H1 (cell line): ENCODE measurements around the gene CDC123. TPM values are rescaled to one million over a fixed set of nuclear protein-coding genes. Genes with fewer than 3 reads are reported as not detected.

Experiments
- ASH2L ChIP-seq: fragments of 200-600, 300-600 bp; sonication (generic); IDR thresholded peaks from one replicate; pipeline ENCODE4 v1.7.1; 2017; ENCODE audit warnings: low read length
- BRCA1 ChIP-seq: IDR thresholded peaks from 2 replicates; pipeline ENCODE4 v1.6.1; 2012; ENCODE audit warnings: low read depth, low read length, improper control_type of control experiment
- CHD2 ChIP-seq: IDR thresholded peaks from 2 replicates; pipeline ENCODE4 v1.6.1; 2012; ENCODE audit warnings: low read length, improper control_type of control experiment
- GTF2F1 ChIP-seq: IDR thresholded peaks from 2 replicates; pipeline ENCODE4 v1.6.1; 2012; ENCODE audit warnings: low read depth, low read length, improper control_type of control experiment, borderline replicate concordance
- HDAC2 ChIP-seq, 2 experiments: fragments of 300-600 bp in 1 of 2; sonication (generic) in 1 of 2; IDR thresholded peaks; 2 replicates each; pipeline ENCODE4 v1.6.1; 2011 to 2012; ENCODE audit warnings: low read depth in 2 of 2, low read length in 2 of 2, mild to moderate bottlenecking in 2 of 2, moderate library complexity in 2 of 2, borderline replicate concordance in 1 of 2, inconsistent platforms in 1 of 2
- JUND ChIP-seq: IDR thresholded peaks from 2 replicates; pipeline ENCODE4 v1.6.1; 2011; ENCODE audit warnings: mild to moderate bottlenecking, improper control_type of control experiment, low read length
- NANOG ChIP-seq: IDR thresholded peaks from 2 replicates; pipeline ENCODE4 v1.6.1; 2011; ENCODE audit warnings: low read length, low read depth, mild to moderate bottlenecking, inconsistent platforms; ENCODE audit not compliant: insufficient read depth, poor library complexity, severe bottlenecking
- POLR2AphosphoS5 ChIP-seq: IDR thresholded peaks from 2 replicates; pipeline ENCODE4 v1.6.1; 2011; ENCODE audit warnings: low read depth, low read length
- RAD21 ChIP-seq, 2 experiments: IDR thresholded peaks in 1 of 2; conservative IDR thresholded peaks in 1 of 2; 2 replicates each; pipeline ENCODE4 v1.6.1; 2011; ENCODE audit warnings: low read depth in 2 of 2, low read length in 2 of 2, improper control_type of control experiment in 1 of 2, inconsistent platforms in 1 of 2, mild to moderate bottlenecking in 1 of 2, moderate library complexity in 1 of 2
- RFX5 ChIP-seq: IDR thresholded peaks from 2 replicates; pipeline ENCODE4 v1.6.1; 2011; ENCODE audit warnings: low read depth, low read length, improper control_type of control experiment, borderline replicate concordance
- SUZ12 ChIP-seq: fragments of 200-600 bp; sonication (generic); IDR thresholded peaks from 2 replicates; pipeline ENCODE4 v1.6.1; 2012; ENCODE audit warnings: mild to moderate bottlenecking, inconsistent platforms, low read length, moderate library complexity, mixed read lengths
- TAF1 ChIP-seq: IDR thresholded peaks from 2 replicates; pipeline ENCODE4 v1.6.1; 2011; ENCODE audit warnings: mild to moderate bottlenecking, low read depth, low read length
- YY1 ChIP-seq: IDR thresholded peaks from 2 replicates; pipeline ENCODE4 v1.6.1; 2011; ENCODE audit warnings: low read depth, mild to moderate bottlenecking, low read length
- ZNF274 ChIP-seq: IDR thresholded peaks from 2 replicates; pipeline ENCODE4 v1.7.0; 2012; ENCODE audit warnings: low read length, borderline replicate concordance; ENCODE audit errors: extremely low read depth
- polyA plus RNA-seq, 7 experiments: library from polyadenylated mRNA; depleted of rRNA in 3 of 7; stranded (reverse) in 5 of 7; unstranded in 2 of 7; fragments of >200 nt in 5 of 7; fragments of 200-250 nt in 2 of 7; gene quantifications; 1 replicate in 5 of 7; 2 replicates in 1 of 7; 4 replicates in 1 of 7; pipeline versions ENCODE4 v1.2.1 to v1.2.3, GENCODE V29; 2011 to 2013; ENCODE audit warnings: missing spikeins in 2 of 7, mixed read lengths in 2 of 7
- total RNA-seq: library from RNA; stranded (reverse); fragmentation: NEBNext Ultra II Directional; extraction: Animal tissue kit (Norgen Biotek cat#: 25700); gene quantifications from 2 replicates; pipeline ENCODE4 v1.2.1, GENCODE V29; 2021

The CDC123 gene
- total and polyA plus RNA-seq, 2 of the 8 experiments (the other 6 are each of a cell fraction or from before 2014, with no cell fraction given) = 115 to 202 TPM

GRCh38 chr10:12264204-12264940 is 68.4 kb downstream of the CDC123 start (continued):
- TF ChIP-seq SUZ12 (no peak), TAF1 (peak; percentile 32; the same call in 1 of the 2 replicates), NANOG (no peak), HDAC2 (IDR thresholded peaks at IDR 0.05; ENCODE audit: borderline replicate concordance in 1 of 2, low read depth in 2 of 2, low read length in 2 of 2) (no peak), BRCA1 (no peak), POLR2AphosphoS5 (no peak), GTF2F1 (no peak), CHD2 (0 out of 2 replicates have a peak, but pooled peaks have one; percentile 29), JUND (peak; percentile 52; the same call in 1 of the 2 replicates), ZNF274 (no peak), RAD21 (IDR thresholded peaks at IDR 0.05 in 1 of 2, conservative IDR thresholded peaks at IDR 0.05 in 1 of 2; ENCODE audit: low read depth in 2 of 2, low read length in 2 of 2) (peak; percentile 96 to 97), YY1 (peak; percentile 88), RFX5 (no peak), ASH2L (no peak)
